Umbilical cord (tissue), 2 donors: Measurements from ENCODE around the gene DHRS1. TPM values are rescaled to one million over a fixed set of nuclear protein-coding genes. Genes with fewer than 3 reads are reported as not detected.
"Not testable (repeated sequence)": the region's sequence is repeated elsewhere in the genome, so short reads cannot be mapped to it uniquely, and the experiment has no call there.

Experiments used
- DNase-seq: peaks from one replicate; pipeline ENCODE4 v3.0.0-alpha.2; 2015; ENCODE audit warnings: low spot score
- total RNA-seq: library from RNA; depleted of rRNA; stranded (reverse); fragments of >200 nt; gene quantifications from one replicate; pipeline ENCODE4 v1.2.3, GENCODE V29; 2014; ENCODE audit warnings: low replicate concordance; ENCODE audit not compliant: insufficient read depth

Gene DHRS1
- total RNA-seq, 1 donor from 2014 or later: 45.3 TPM

GRCh38 chr14:24327914-24328313 lies 28.3 kb upstream of the DHRS1 start:
- not testable (repeated sequence) for DNase-seq

- no peak for DNase-seq
Observed at GRCh38 chr14:24327303-24327702, 27.7 kb upstream of the DHRS1 start.

GRCh38 chr14:24325963-24326362 lies 26.4 kb upstream of the DHRS1 start:
- DNase-seq: no peak

GRCh38 chr14:24325041-24325530 lies 25.5 kb upstream of the DHRS1 start:
- DNase-seq: no peak

GRCh38 chr14:24324024-24324423 lies 24.4 kb upstream of the DHRS1 start:
- no peak for DNase-seq

- no peak for DNase-seq
Observed at GRCh38 chr14:24323341-24323740, 23.8 kb upstream of the DHRS1 start.

GRCh38 chr14:24322672-24323071 lies 23.1 kb upstream of the DHRS1 start:
- no peak for DNase-seq

GRCh38 chr14:24321212-24321975 lies 21.8 kb upstream of the DHRS1 start:
- no peak for DNase-seq

GRCh38 chr14:24317141-24317928 lies 17.8 kb upstream of the DHRS1 start:
- no peak for DNase-seq

- no peak for DNase-seq
Observed at GRCh38 chr14:24316597-24316950, 17.0 kb upstream of the DHRS1 start.

- no peak for DNase-seq
Observed at GRCh38 chr14:24315807-24316596, 16.4 kb upstream of the DHRS1 start.

- DNase-seq: no peak
Observed at GRCh38 chr14:24315243-24315806, 15.7 kb upstream of the DHRS1 start.

- DNase-seq: no peak
Observed at GRCh38 chr14:24314377-24315193, 15.0 kb upstream of the DHRS1 start.

- no peak for DNase-seq
Observed at GRCh38 chr14:24313913-24314312, 14.3 kb upstream of the DHRS1 start.

- DNase-seq: no peak
Observed at GRCh38 chr14:24312736-24313507, 13.3 kb upstream of the DHRS1 start.

GRCh38 chr14:24311837-24312615 lies 12.4 kb upstream of the DHRS1 start:
- no peak for DNase-seq

- DNase-seq: peak; percentile 70
Observed at GRCh38 chr14:24310646-24311604, 11.3 kb upstream of the DHRS1 start, which contains the start of gene LTB4R. Gene LTB4R (plus strand): TSS chr14:24311502. CDS start chr14:24315652, 4,150 bp downstream.

GRCh38 chr14:24310265-24310645 lies 10.7 kb upstream of the DHRS1 start:
- no peak for DNase-seq
